ENCODE data around the gene ZNF281.
"Not testable (repeated sequence)": the region's sequence is repeated elsewhere in the genome, so short reads cannot be mapped to it uniquely, and the experiment has no call there.

Gene ZNF281

GRCh38 chr1:200366577-200367253, 43.1 kb downstream of the ZNF281 start:
- in situ Hi-C loops (cut with HindIII; ENCODE audit: low sequenced_read_pairs), result loop anchor here (5.0 to 10.0 kb wide), 2 partner anchors 56 to 138 kb away; no protein-coding TSS in a partner anchor

DNA sequence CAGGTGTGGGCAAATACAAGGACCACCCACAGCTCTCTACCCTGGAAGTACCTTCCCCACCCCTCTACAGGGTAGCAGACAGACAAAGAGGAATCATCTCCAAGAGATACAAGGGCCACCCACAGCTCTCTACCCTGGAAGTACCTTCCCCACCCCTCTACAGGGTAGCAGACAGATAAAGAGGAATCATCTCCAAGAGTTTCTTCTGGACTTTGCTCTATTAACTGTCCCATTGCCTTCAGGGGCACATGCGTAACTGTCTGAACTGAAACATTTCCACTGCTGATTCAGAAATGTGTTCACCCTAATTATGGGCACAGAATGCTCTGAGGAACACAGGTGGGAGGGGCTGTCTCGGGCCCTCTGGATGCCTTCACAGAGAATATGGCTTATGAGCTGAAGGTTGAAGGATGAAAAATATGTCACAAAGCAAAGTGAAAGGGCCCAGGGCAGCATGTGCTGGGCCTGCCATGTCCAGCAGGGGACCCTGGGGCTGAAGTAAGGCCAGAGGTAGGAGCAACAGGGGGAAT, 43.9 kb downstream of the ZNF281 start:
- in situ Hi-C loops (cut with HindIII; ENCODE audit: low sequenced_read_pairs), result loop anchor here (5.0 to 10.0 kb wide), 2 partner anchors 56 to 139 kb away; no protein-coding TSS in a partner anchor

GRCh38 chr1:200364831-200365230, 45.0 kb downstream of the ZNF281 start:
- in situ Hi-C loops (cut with HindIII; ENCODE audit: low sequenced_read_pairs), result loop anchor here (5.0 to 10.0 kb wide), 3 partner anchors 53 to 140 kb away; no protein-coding TSS in a partner anchor

- in situ Hi-C loops (cut with HindIII; ENCODE audit: low sequenced_read_pairs), result loop anchor here (5.0 to 10.0 kb wide), 2 partner anchors 52 to 141 kb away; no protein-coding TSS in a partner anchor
Observed at GRCh38 chr1:200364091-200364759, 45.6 kb downstream of the ZNF281 start.

DNA sequence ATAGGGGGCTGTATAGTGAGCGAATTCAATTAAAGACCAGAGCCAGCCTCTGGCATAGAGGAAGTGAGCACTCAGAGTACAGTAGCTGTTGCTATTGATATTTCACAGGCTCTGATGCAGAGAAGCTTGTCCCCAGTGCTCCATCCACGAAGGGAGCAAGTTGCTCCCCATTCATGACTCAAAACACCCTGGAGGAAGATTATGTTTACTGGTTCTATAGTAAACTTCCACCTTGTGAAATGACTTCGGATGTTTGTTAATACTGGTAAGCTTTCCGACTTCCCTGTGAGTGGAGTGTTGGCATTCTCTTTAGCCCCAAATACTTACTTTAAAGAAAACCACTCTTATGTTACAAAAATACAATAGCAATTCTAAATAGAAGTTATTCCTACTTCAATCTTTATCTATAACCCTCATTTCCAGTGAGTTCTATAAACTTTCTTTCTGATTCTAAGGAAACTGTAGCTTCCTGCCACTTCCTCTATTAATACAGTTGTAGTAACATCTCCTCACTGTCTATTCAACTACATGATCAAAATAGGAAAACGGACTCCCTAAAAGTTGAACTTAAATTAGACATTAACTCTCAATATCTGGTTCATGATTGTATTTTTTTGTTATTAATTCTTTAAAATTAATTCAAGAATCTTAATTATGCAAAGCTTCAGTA, 46.4 kb downstream of the ZNF281 start:
- in situ Hi-C loops (cut with HindIII; ENCODE audit: low sequenced_read_pairs), result loop anchor here (5.0 to 10.0 kb wide), 2 partner anchors 51 to 141 kb away; no protein-coding TSS in a partner anchor

DNA sequence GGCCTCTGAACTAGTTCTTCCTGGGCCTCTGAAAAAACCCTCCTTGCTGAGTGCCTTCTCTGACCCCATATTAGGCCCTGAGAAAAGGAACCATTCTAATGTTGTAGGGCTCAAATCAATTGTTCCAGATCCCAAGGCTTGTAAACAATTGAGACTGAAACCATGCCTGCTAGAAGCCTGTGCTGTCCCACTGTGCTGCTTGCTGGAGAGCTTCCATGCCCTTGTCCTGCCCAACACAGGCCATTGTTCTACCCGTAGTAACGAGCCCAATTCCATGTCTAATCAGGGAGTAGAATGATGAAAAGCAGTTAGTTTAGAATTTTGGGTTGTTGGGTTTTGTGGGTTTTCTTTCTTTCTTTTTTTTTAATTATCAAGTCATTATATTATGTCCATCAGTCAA, 47.4 kb downstream of the ZNF281 start:
- in situ Hi-C loops (cut with HindIII; ENCODE audit: low sequenced_read_pairs), result loop anchor here (5.0 to 10.0 kb wide), 2 partner anchors 50 to 142 kb away; no protein-coding TSS in a partner anchor

GRCh38 chr1:200359610-200360163, 50.1 kb downstream of the ZNF281 start:
- in situ Hi-C loops (cut with HindIII; ENCODE audit: low sequenced_read_pairs), result loop anchor here (5.0 to 10.0 kb wide), 2 partner anchors 47 to 145 kb away; no protein-coding TSS in a partner anchor

GRCh38 chr1:200357925-200358324, 51.9 kb downstream of the ZNF281 start:
- in situ Hi-C loops (cut with HindIII; ENCODE audit: low sequenced_read_pairs), result not testable (repeated sequence)

DNA sequence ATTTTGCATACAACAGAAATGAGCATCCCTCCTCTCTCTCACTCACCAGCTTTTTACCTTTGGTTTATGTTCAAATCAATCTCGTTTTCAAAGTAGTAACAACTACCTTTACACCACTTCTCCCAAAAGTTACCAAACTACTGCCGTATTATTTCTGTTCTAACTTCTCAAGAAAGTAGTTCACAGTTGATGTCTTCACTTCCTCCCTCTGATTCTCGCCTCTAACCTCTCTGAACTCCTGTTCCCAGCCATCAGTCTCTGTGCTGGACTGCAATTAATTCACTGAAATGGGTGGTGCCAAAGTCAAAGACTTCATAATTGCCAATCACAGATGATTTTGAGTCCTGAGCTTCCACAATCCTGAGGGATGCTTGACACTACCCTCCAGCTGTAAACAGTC, 54.0 kb downstream of the ZNF281 start:
- in situ Hi-C loops (cut with HindIII; ENCODE audit: low sequenced_read_pairs), result no loop called here
